Liver (tissue), 9 donors: ENCODE data around the gene INSM1. TPM values are rescaled to one million over a fixed set of nuclear protein-coding genes. Genes with fewer than 3 reads are reported as not detected.

ENCODE experiments used
- DNase-seq: peaks from one replicate; pipeline ENCODE4 v3.0.0-alpha.2; 2017; ENCODE audit warnings: low spot score
- H3K27ac ChIP-seq, 2 donors: one replicate each; pipeline ENCODE4 v1.7.0; 2013; ENCODE audit warnings: inconsistent platforms in 2 of 2, low read length in 2 of 2, control low read depth in 1 of 2, low read depth in 1 of 2, mild to moderate bottlenecking in 1 of 2
- H3K27me3 ChIP-seq, 4 donors: one replicate each; pipeline versions ENCODE4 v1.6.1 to v1.7.0; 2013; ENCODE audit warnings: low read length in 3 of 4, inconsistent platforms in 1 of 4, mild to moderate bottlenecking in 1 of 4, moderate library complexity in 1 of 4; ENCODE audit not compliant: control insufficient read depth in 4 of 4, insufficient read depth in 4 of 4
- H3K36me3 ChIP-seq, 4 donors: one replicate each; pipeline versions ENCODE4 v1.6.1 to v1.7.0; 2013; ENCODE audit warnings: low read length in 3 of 4, mild to moderate bottlenecking in 3 of 4, low read depth in 1 of 4, moderate library complexity in 1 of 4; ENCODE audit not compliant: control insufficient read depth in 4 of 4, insufficient read depth in 3 of 4
- H3K4me1 ChIP-seq, 4 donors: one replicate each; pipeline versions ENCODE4 v1.6.1 to v1.7.0; 2013; ENCODE audit warnings: low read length in 3 of 4, mild to moderate bottlenecking in 3 of 4, moderate library complexity in 1 of 4; ENCODE audit not compliant: control insufficient read depth in 4 of 4, insufficient read depth in 4 of 4
- H3K4me3 ChIP-seq, 3 donors: one replicate each; pipeline versions ENCODE4 v1.6.1 to v1.7.0; 2013; ENCODE audit warnings: low read length in 3 of 3, control low read depth in 1 of 3, low read depth in 1 of 3, mild to moderate bottlenecking in 1 of 3
- H3K9ac ChIP-seq, 2 donors: one replicate each; pipeline ENCODE4 v1.7.0; 2013; ENCODE audit warnings: low read length in 2 of 2, mild to moderate bottlenecking in 2 of 2, moderate library complexity in 2 of 2, control low read depth in 1 of 2, low read depth in 1 of 2
- H3K9me3 ChIP-seq, 4 donors: one replicate each; pipeline versions ENCODE4 v1.6.1 to v1.7.0; 2013; ENCODE audit warnings: low read length in 3 of 4; ENCODE audit not compliant: control insufficient read depth in 4 of 4
- ATF3 ChIP-seq: IDR thresholded peaks from 2 replicates; pipeline ENCODE4 v1.6.1; 2016; ENCODE audit warnings: antibody characterized with exemption
- CTCF ChIP-seq: fragments of 150-350 bp; IDR thresholded peaks from 2 replicates; pipeline ENCODE4 v1.5.1; 2017; ENCODE audit warnings: improper control_type of control experiment, low read depth, low read length; ENCODE audit not compliant: missing input control
- EGR1 ChIP-seq, 2 donors: IDR thresholded peaks; 2 replicates each; pipeline ENCODE4 v1.6.1; 2016 to 2018; ENCODE audit warnings: antibody characterized with exemption in 2 of 2, low read depth in 2 of 2
- FOXA1 ChIP-seq: IDR thresholded peaks from 2 replicates; pipeline ENCODE4 v1.6.1; 2016; ENCODE audit warnings: antibody characterized with exemption
- FOXA2 ChIP-seq: IDR thresholded peaks from 2 replicates; pipeline ENCODE4 v1.6.1; 2016; ENCODE audit warnings: antibody characterized with exemption
- GABPA ChIP-seq, 2 donors: IDR thresholded peaks in 1 of 2; conservative IDR thresholded peaks in 1 of 2; 2 replicates each; pipeline ENCODE4 v1.6.1; 2016; ENCODE audit warnings: antibody characterized with exemption in 2 of 2, mild to moderate bottlenecking in 1 of 2, moderate library complexity in 1 of 2
- HNF4A ChIP-seq, 2 donors: conservative IDR thresholded peaks; 2 replicates each; pipeline ENCODE4 v1.6.1; 2016; ENCODE audit warnings: antibody characterized with exemption in 2 of 2, mild to moderate bottlenecking in 2 of 2
- HNF4G ChIP-seq: IDR thresholded peaks from 2 replicates; pipeline ENCODE4 v1.6.1; 2016; ENCODE audit warnings: antibody characterized with exemption
- JUND ChIP-seq, 2 donors: IDR thresholded peaks; 2 replicates each; pipeline ENCODE4 v1.6.1; 2016; ENCODE audit warnings: antibody characterized with exemption in 2 of 2
- NR2F2 ChIP-seq: IDR thresholded peaks from 2 replicates; pipeline ENCODE4 v1.6.1; 2016; ENCODE audit warnings: antibody characterized with exemption
- RAD21 ChIP-seq, 2 donors: IDR thresholded peaks; 2 replicates each; pipeline ENCODE4 v1.6.1; 2016; ENCODE audit warnings: antibody characterized with exemption in 2 of 2, mild to moderate bottlenecking in 2 of 2
- RXRA ChIP-seq, 2 donors: IDR thresholded peaks; 2 replicates each; pipeline ENCODE4 v1.6.1; 2017 to 2018; ENCODE audit warnings: antibody characterized with exemption in 2 of 2, mild to moderate bottlenecking in 1 of 2
- SP1 ChIP-seq: IDR thresholded peaks from 2 replicates; pipeline ENCODE4 v1.6.1; 2018; ENCODE audit warnings: antibody characterized with exemption, mild to moderate bottlenecking
- TAF1 ChIP-seq: conservative IDR thresholded peaks from 2 replicates; pipeline ENCODE4 v1.6.1; 2016; ENCODE audit warnings: antibody characterized with exemption, mild to moderate bottlenecking
- YY1 ChIP-seq: IDR thresholded peaks from 2 replicates; pipeline ENCODE4 v1.6.1; 2016; ENCODE audit warnings: antibody characterized with exemption, mild to moderate bottlenecking
- WGBS: extraction: QIAGEN DNeasy Blood & Tissue Kit; methylation state at CpG from one replicate; pipeline ENCODE4 v1.1.7; 2013; 5-methylcytosine and 5-hydroxymethylcytosine counted together
- polyA plus RNA-seq, 2 donors: library from polyadenylated mRNA; stranded (reverse) in 1 of 2; unstranded in 1 of 2; fragments of 200-250 nt in 1 of 2; fragments of >200 nt in 1 of 2; fragmentation: Nextera tagmentation in 1 of 2; extraction: Ambion mirVana in 1 of 2; gene quantifications; one replicate each; pipeline versions ENCODE4 v1.2.1 to v1.2.3, GENCODE V29; 2013 to 2015
- total RNA-seq, 2 donors: library from RNA; depleted of rRNA; stranded (reverse); fragments of >200 nt; gene quantifications; one replicate each; pipeline ENCODE4 v1.2.3, GENCODE V29; 2014
- TF ChIP-seq, protein P1 (sequence below): IDR thresholded peaks from 2 replicates; pipeline ENCODE4 v1.6.1; 2016; ENCODE audit warnings: antibody characterized with exemption
- TF ChIP-seq, protein P2 (sequence below): IDR thresholded peaks from 2 replicates; pipeline ENCODE4 v1.6.1; 2016; ENCODE audit warnings: antibody characterized with exemption
- donor health status: healthy.
- donor health status: healthy.
- donor health status: healthy.
- donor health status: healthy.
- donor health status: healthy.

Gene INSM1
- total and polyA plus RNA-seq, 4 donors, result not detected

DNA sequence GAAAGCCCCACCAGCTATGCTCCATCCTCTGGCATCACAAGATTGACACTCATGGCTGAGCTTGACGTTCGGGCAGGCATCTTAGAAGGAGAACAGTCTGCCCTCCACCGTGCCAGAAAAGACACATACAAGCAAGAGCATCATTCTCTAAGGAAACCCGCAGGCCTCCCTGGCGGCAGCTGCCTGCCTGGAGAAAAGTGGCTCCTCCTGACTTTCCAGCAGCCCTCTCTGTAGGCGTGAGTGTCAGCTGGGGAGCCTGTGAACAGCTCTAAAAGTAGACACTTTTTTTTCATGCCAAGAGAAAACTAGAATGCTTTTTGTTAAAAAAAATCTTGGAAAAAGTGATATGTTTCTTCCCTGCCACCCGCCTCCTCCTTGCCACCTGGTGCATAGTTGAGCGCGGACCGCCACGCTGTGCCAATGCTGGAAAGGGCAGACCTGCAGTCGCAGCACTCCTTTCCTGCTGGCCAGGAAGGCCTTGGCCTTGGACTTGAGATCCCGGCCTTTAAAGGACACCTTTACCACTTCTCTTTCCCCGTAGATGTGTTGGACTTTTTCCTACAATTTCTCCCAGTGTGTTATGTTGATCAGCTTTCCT, 29.7 kb upstream of the INSM1 start:
- H3K27me3 ChIP-seq, result no peaks in the 10 kb centered on the region
- H3K4me3 ChIP-seq, result no peak overlapping the region
- no peaks in the 10 kb centered on the region for H3K4me1 ChIP-seq
- no peaks in the 10 kb centered on the region for H3K36me3 ChIP-seq
- 94% methylated on average over 14 of the region's 14 CpGs for WGBS
- TF ChIP-seq HNF4G, result no peak
- TF ChIP-seq FOXA2, result no peak
- TF ChIP-seq ATF3, result no peak
- TF ChIP-seq CTCF, result no peak
- TF ChIP-seq, protein P1, sequence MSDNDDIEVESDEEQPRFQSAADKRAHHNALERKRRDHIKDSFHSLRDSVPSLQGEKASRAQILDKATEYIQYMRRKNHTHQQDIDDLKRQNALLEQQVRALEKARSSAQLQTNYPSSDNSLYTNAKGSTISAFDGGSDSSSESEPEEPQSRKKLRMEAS, result no peak
- no peak for TF ChIP-seq YY1
- TF ChIP-seq TAF1, result no peak
- no peak for TF ChIP-seq SP1
- TF ChIP-seq FOXA1, result no peak
- DNase-seq, result no peak
- H3K27ac ChIP-seq, result no peak overlapping the region
- peaks cover 0 to 3% (median 0%) of the 10 kb centered on the region in 4 donors for H3K9me3 ChIP-seq
- H3K9ac ChIP-seq, result no peak overlapping the region

- peaks cover 0 to 3% (median 0%) of the 10 kb centered on the region in 4 donors for H3K9me3 ChIP-seq
- TF ChIP-seq RAD21 (IDR thresholded peaks at IDR 0.05), result no peak
- TF ChIP-seq JUND (IDR thresholded peaks at IDR 0.05), result no peak
- TF ChIP-seq, protein P1, result no peak
- no peak for TF ChIP-seq SP1
- no peak for TF ChIP-seq HNF4A (conservative IDR thresholded peaks at IDR 0.05)
- TF ChIP-seq, protein P2, sequence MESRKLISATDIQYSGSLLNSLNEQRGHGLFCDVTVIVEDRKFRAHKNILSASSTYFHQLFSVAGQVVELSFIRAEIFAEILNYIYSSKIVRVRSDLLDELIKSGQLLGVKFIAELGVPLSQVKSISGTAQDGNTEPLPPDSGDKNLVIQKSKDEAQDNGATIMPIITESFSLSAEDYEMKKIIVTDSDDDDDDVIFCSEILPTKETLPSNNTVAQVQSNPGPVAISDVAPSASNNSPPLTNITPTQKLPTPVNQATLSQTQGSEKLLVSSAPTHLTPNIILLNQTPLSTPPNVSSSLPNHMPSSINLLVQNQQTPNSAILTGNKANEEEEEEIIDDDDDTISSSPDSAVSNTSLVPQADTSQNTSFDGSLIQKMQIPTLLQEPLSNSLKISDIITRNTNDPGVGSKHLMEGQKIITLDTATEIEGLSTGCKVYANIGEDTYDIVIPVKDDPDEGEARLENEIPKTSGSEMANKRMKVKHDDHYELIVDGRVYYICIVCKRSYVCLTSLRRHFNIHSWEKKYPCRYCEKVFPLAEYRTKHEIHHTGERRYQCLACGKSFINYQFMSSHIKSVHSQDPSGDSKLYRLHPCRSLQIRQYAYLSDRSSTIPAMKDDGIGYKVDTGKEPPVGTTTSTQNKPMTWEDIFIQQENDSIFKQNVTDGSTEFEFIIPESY, result no peak
- H3K27me3 ChIP-seq, result no peaks in the 10 kb centered on the region
- no peak for DNase-seq
- H3K4me3 ChIP-seq, result no peak overlapping the region
- 88% methylated on average over 16 of the region's 16 CpGs for WGBS
- H3K27ac ChIP-seq, result no peak overlapping the region
- no peak overlapping the region for H3K9ac ChIP-seq
- no peaks in the 10 kb centered on the region for H3K36me3 ChIP-seq
- H3K4me1 ChIP-seq, result no peaks in the 10 kb centered on the region
Measured at GRCh38 chr20:20340443-20340842, 27.5 kb upstream of the INSM1 start.

- Histone ChIP-seq H3K9me3 (peaks cover 0 to 3% (median 0%) of the 10 kb centered on the region in 4 donors), H3K4me1 (no peaks in the 10 kb centered on the region), H3K27me3 (no peaks in the 10 kb centered on the region), H3K9ac (no peak overlapping the region), H3K4me3 (no peak overlapping the region), H3K27ac (no peak overlapping the region), H3K36me3 (no peaks in the 10 kb centered on the region)
- WGBS, result 76% methylated on average over 4 of the region's 4 CpGs
- DNase-seq, result no peak
- TF ChIP-seq GABPA (IDR thresholded peaks at IDR 0.05 in 1 of 2, conservative IDR thresholded peaks at IDR 0.05 in 1 of 2) (no peak), EGR1 (IDR thresholded peaks at IDR 0.05; ENCODE audit: low read depth in 2 of 2) (no peak), SP1 (no peak), NR2F2 (no peak), FOXA2 (no peak), CTCF (no peak), JUND (IDR thresholded peaks at IDR 0.05) (no peak), HNF4G (no peak), YY1 (no peak), RAD21 (IDR thresholded peaks at IDR 0.05) (no peak), RXRA (IDR thresholded peaks at IDR 0.05) (no peak), ATF3 (no peak), HNF4A (conservative IDR thresholded peaks at IDR 0.05) (no peak)
Measured at GRCh38 chr20:20341371-20341770, 26.5 kb upstream of the INSM1 start.
